AG09309 (cell line): Measurements from ENCODE around the gene ABHD12.

Experiments used
- DNase-seq: peaks from one replicate; pipeline ENCODE4 v3.0.0-alpha.2; 2010; ENCODE audit warnings: low read depth
- H3K4me3 ChIP-seq: 2 replicates; pipeline ENCODE4 v1.5.1; 2011; ENCODE audit warnings: mild to moderate bottlenecking, low read depth, low read length, moderate library complexity; ENCODE audit not compliant: control insufficient read depth
- CTCF ChIP-seq: IDR thresholded peaks from 2 replicates; pipeline ENCODE4 v1.5.1; 2011; ENCODE audit warnings: mild to moderate bottlenecking, low read depth, low read length, inconsistent platforms; ENCODE audit not compliant: insufficient read depth, control insufficient read depth; ENCODE audit errors: missing control alignments

ABHD12 gene

GRCh38 chr20:25256226-25256859, 134.3 kb downstream of the ABHD12 start:
- DNase-seq, result no peak
- no peak overlapping the region for H3K4me3 ChIP-seq
- TF ChIP-seq CTCF, result no peak

GRCh38 chr20:25254986-25255680, 135.5 kb downstream of the ABHD12 start:
- H3K4me3 ChIP-seq, result no peak overlapping the region
- DNase-seq, result no peak
- peak; percentile 4 for TF ChIP-seq CTCF

GRCh38 chr20:25254571-25254970, 136.1 kb downstream of the ABHD12 start:
- H3K4me3 ChIP-seq, result no peak overlapping the region
- TF ChIP-seq CTCF, result no peak
- DNase-seq, result no peak

GRCh38 chr20:25253606-25254275, 136.9 kb downstream of the ABHD12 start:
- no peak for TF ChIP-seq CTCF
- no peak overlapping the region for H3K4me3 ChIP-seq
- no peak for DNase-seq

- no peak for TF ChIP-seq CTCF
- DNase-seq, result no peak
- no peak overlapping the region for H3K4me3 ChIP-seq
Measured at GRCh38 chr20:25252686-25253421, 137.8 kb downstream of the ABHD12 start.

- H3K4me3 ChIP-seq, result no peak overlapping the region
Measured at GRCh38 chr20:25252230-25252651, 138.4 kb downstream of the ABHD12 start.

More at GRCh38 chr20:25252230-25252651, 138.4 kb downstream of the ABHD12 start:
- no peak for DNase-seq
- TF ChIP-seq CTCF, result no peak
